Mesothelial cell of epicardium (in vitro differentiated cells): ENCODE data around the gene RAB35. TPM values are rescaled to one million over a fixed set of nuclear protein-coding genes. Genes with fewer than 3 reads are reported as not detected.

ENCODE experiments used
- DNase-seq, 2 experiments: peaks; one replicate each; pipeline ENCODE4 v3.0.0; 2021; ENCODE audit warnings: low spot score in 2 of 2; ENCODE audit not compliant: unreplicated experiment in 2 of 2
- H3K27ac Mint-ChIP-seq: 2 replicates; pipeline ENCODE4 v1.8.0; 2021; ENCODE audit warnings: mixed read lengths
- H3K27me3 Mint-ChIP-seq: 2 replicates; pipeline ENCODE4 v1.8.0; 2021; ENCODE audit warnings: low read depth, mixed read lengths
- H3K36me3 Mint-ChIP-seq: 2 replicates; pipeline ENCODE4 v1.8.0; 2021; ENCODE audit warnings: mixed read lengths
- H3K4me1 Mint-ChIP-seq: 2 replicates; pipeline ENCODE4 v1.8.0; 2021; ENCODE audit warnings: mixed read lengths
- H3K4me3 Mint-ChIP-seq: 2 replicates; pipeline ENCODE4 v1.8.0; 2021; ENCODE audit warnings: mild to moderate bottlenecking, moderate library complexity, mixed read lengths
- H3K9me3 Mint-ChIP-seq: 2 replicates; pipeline ENCODE4 v1.8.0; 2021; ENCODE audit warnings: mixed read lengths
- total RNA-seq: library from RNA; stranded (reverse); gene quantifications from 3 replicates; pipeline ENCODE4 v1.2.1, GENCODE V29; 2021
- TF ChIP-seq, protein P1 (sequence below): fragments of 200-600 bp; sonication (generic); IDR thresholded peaks from one replicate; pipeline ENCODE4 v1.5.0; 2021; ENCODE audit warnings: antibody characterized with exemption; ENCODE audit not compliant: unreplicated experiment

RAB35 gene
- total RNA-seq, 1 donor from 2014 or later: 36.5 TPM

- peaks cover 26% of the 10 kb centered on the region for H3K4me1 Mint-ChIP-seq
- DNase-seq: no peak
- TF ChIP-seq, protein P1, sequence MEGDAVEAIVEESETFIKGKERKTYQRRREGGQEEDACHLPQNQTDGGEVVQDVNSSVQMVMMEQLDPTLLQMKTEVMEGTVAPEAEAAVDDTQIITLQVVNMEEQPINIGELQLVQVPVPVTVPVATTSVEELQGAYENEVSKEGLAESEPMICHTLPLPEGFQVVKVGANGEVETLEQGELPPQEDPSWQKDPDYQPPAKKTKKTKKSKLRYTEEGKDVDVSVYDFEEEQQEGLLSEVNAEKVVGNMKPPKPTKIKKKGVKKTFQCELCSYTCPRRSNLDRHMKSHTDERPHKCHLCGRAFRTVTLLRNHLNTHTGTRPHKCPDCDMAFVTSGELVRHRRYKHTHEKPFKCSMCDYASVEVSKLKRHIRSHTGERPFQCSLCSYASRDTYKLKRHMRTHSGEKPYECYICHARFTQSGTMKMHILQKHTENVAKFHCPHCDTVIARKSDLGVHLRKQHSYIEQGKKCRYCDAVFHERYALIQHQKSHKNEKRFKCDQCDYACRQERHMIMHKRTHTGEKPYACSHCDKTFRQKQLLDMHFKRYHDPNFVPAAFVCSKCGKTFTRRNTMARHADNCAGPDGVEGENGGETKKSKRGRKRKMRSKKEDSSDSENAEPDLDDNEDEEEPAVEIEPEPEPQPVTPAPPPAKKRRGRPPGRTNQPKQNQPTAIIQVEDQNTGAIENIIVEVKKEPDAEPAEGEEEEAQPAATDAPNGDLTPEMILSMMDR: no peak
- no peaks in the 10 kb centered on the region for H3K9me3 Mint-ChIP-seq
- no peaks in the 10 kb centered on the region for H3K27me3 Mint-ChIP-seq
- no peak overlapping the region for H3K4me3 Mint-ChIP-seq
- H3K27ac Mint-ChIP-seq: no peak overlapping the region
- H3K36me3 Mint-ChIP-seq: no peaks in the 10 kb centered on the region
Measured at GRCh38 chr12:120090206-120090605, 26.3 kb downstream of the RAB35 start.

- H3K9me3 Mint-ChIP-seq: no peaks in the 10 kb centered on the region
- DNase-seq: no peak
- H3K27me3 Mint-ChIP-seq: no peaks in the 10 kb centered on the region
- no peak overlapping the region for H3K4me3 Mint-ChIP-seq
- H3K36me3 Mint-ChIP-seq: peaks cover under 1% of the 10 kb centered on the region
- H3K27ac Mint-ChIP-seq: no peak overlapping the region
- H3K4me1 Mint-ChIP-seq: peaks cover 26% of the 10 kb centered on the region
- TF ChIP-seq, protein P1: no peak
Measured at GRCh38 chr12:120089796-120090195, 26.8 kb downstream of the RAB35 start.

DNA sequence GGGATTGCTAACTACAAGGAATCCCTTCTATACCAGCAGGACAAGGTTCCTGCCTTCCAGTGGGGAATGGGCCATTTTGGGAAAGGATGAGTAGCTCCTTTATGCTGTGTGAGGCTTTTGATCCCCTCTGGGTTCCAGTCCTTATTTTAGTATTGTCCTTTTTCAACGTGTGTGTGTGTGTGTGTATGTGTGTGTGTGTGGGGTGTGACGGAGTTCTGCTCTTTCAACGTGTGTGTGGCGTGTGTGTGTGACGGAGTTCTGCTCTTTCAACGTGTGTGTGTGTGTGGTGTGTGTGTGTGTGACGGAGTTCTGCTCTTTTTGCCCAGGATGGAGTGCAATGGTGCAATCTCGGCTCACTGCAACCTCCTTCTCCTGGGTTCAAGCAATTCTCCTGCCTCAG lies 27.4 kb downstream of the RAB35 start:
- H3K36me3 Mint-ChIP-seq: peaks cover 1% of the 10 kb centered on the region
- H3K9me3 Mint-ChIP-seq: no peaks in the 10 kb centered on the region
- DNase-seq: no peak
- H3K27ac Mint-ChIP-seq: no peak overlapping the region
- no peaks in the 10 kb centered on the region for H3K27me3 Mint-ChIP-seq
- H3K4me1 Mint-ChIP-seq: peaks cover 26% of the 10 kb centered on the region
- TF ChIP-seq, protein P1: no peak
- H3K4me3 Mint-ChIP-seq: no peak overlapping the region

DNA sequence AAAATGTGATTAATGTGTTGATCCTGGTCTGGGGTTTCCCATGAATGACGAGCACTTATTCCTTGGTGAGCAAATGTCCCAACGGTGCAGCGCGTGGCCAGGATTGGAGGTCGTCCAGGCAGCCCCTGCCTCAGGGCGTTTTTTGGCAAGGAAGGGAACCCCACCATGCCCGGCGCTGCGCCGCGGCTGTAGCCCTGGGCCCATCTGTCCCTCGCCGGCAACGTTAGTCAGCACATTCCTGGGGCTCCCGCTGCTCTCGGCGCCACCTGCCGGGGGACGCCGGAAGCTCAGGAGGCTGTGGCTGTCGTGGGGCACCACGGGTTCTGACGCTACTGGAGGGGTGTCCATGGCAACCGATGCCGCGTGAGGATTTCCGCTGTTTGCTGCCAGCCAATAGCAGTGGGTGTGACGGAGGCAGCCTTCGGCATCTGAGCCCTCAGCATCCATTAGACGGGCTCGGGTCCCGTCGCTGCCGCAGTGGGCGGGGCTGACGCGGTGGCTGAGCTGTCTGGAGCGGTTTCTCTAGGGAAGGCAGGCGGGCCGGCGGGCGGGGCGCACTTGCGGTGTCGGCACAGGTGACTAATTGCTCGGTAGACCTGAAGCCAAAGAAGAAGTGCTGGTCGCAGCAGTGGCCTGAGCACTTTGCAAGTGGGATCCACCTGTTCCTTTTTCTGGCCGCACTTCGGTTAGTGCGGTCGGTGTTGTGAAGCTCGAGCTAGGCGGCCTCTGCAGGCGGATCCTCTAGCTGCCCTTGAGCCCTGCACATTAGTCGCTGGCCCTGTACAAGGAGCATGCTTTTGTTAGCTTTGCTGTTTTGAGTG lies 29.5 kb downstream of the RAB35 start:
- H3K27me3 Mint-ChIP-seq: no peaks in the 10 kb centered on the region

GRCh38 chr12:120085920-120086645 lies 30.5 kb downstream of the RAB35 start:
- Mint-ChIP-seq H3K4me3 (peak overlapping the region; percentile 69), H3K27me3 (no peaks in the 10 kb centered on the region), H3K9me3 (no peaks in the 10 kb centered on the region), H3K36me3 (peaks cover 4% of the 10 kb centered on the region), H3K27ac (peak overlapping the region; percentile 91), H3K4me1 (peaks cover 14% of the 10 kb centered on the region)
- no peak for DNase-seq
- TF ChIP-seq, protein P1: no peak

More for the DNA sequence above, 29.5 kb downstream of the RAB35 start:
- Mint-ChIP-seq H3K27ac (peak overlapping the region; percentile 91), H3K4me1 (peaks cover 14% of the 10 kb centered on the region), H3K4me3 (peak overlapping the region; percentile 69), H3K9me3 (no peaks in the 10 kb centered on the region), H3K36me3 (peaks cover 1% of the 10 kb centered on the region)
- peak; percentile 94 to 99 for DNase-seq
- TF ChIP-seq, protein P1: peak; percentile 97
